ENCODE measurements around the gene LPP. TPM values are rescaled to one million over a fixed set of nuclear protein-coding genes. Genes with fewer than 3 reads are reported as not detected.
A peak's percentile ranks its signal among the peaks of the same experiment; 100 is the strongest.

Gene LPP
- total RNA-seq, 1 donor from 2014 or later: 184 TPM

DNA sequence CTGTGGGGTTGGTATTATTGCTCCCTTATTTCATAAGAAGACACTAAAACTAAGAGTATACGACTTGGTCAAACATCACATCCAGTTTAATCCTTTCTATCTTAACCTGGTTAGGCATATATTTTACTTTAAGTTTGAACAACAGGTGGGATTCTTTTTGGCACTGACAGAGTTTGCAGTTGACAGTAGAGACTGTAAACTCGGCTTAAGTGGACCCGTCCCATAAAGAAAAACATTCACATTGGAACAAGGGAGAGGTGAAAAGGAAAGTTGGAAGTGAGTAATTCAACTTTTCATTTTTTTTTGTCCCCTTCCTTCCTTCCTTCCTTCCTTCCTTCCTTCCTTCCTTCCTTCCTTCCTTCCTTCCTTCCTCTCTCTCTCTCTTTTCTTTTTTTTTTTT, 355.4 kb downstream of the LPP start:
- H3K9me3 Mint-ChIP-seq (ENCODE audit: unreplicated experiment): peaks cover 14% of the 10 kb centered on the region
- no peaks in the 10 kb centered on the region for H3K27me3 Mint-ChIP-seq (ENCODE audit: unreplicated experiment)
- TF ChIP-seq, protein P1, sequence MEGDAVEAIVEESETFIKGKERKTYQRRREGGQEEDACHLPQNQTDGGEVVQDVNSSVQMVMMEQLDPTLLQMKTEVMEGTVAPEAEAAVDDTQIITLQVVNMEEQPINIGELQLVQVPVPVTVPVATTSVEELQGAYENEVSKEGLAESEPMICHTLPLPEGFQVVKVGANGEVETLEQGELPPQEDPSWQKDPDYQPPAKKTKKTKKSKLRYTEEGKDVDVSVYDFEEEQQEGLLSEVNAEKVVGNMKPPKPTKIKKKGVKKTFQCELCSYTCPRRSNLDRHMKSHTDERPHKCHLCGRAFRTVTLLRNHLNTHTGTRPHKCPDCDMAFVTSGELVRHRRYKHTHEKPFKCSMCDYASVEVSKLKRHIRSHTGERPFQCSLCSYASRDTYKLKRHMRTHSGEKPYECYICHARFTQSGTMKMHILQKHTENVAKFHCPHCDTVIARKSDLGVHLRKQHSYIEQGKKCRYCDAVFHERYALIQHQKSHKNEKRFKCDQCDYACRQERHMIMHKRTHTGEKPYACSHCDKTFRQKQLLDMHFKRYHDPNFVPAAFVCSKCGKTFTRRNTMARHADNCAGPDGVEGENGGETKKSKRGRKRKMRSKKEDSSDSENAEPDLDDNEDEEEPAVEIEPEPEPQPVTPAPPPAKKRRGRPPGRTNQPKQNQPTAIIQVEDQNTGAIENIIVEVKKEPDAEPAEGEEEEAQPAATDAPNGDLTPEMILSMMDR (IDR thresholded peaks at IDR 0.05): no peak
- H3K4me1 Mint-ChIP-seq (ENCODE audit: unreplicated experiment): peaks cover 64% of the 10 kb centered on the region
- no peak for DNase-seq (ENCODE audit: extremely low spot score, unreplicated experiment)
- no peak overlapping the region for H3K4me3 Mint-ChIP-seq (ENCODE audit: unreplicated experiment)
- H3K27ac Mint-ChIP-seq (ENCODE audit: unreplicated experiment): no peak overlapping the region
- H3K36me3 Mint-ChIP-seq (ENCODE audit: unreplicated experiment): peaks cover 19% of the 10 kb centered on the region

DNA sequence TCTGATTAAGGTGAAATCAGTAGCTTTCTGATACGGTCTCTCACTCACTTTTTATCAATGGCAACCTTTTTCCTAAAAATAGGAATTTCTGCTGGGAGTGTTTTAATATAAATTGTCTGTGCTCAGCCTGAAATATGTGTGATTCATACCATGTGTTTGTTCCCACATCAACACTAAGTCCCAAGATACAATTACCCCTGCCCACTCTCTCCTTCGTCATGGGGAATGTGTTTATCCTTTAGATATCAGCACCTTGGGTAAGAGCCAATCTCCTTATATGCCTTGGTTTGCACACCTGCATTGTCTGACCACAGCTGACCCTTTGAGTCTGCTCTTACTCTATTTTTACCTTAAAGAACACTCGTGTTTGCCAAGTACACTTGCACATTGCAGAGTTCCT, 356.4 kb downstream of the LPP start:
- DNase-seq (ENCODE audit: extremely low spot score, unreplicated experiment): no peak
- H3K27ac Mint-ChIP-seq (ENCODE audit: unreplicated experiment): peak overlapping the region; percentile 72

DNA sequence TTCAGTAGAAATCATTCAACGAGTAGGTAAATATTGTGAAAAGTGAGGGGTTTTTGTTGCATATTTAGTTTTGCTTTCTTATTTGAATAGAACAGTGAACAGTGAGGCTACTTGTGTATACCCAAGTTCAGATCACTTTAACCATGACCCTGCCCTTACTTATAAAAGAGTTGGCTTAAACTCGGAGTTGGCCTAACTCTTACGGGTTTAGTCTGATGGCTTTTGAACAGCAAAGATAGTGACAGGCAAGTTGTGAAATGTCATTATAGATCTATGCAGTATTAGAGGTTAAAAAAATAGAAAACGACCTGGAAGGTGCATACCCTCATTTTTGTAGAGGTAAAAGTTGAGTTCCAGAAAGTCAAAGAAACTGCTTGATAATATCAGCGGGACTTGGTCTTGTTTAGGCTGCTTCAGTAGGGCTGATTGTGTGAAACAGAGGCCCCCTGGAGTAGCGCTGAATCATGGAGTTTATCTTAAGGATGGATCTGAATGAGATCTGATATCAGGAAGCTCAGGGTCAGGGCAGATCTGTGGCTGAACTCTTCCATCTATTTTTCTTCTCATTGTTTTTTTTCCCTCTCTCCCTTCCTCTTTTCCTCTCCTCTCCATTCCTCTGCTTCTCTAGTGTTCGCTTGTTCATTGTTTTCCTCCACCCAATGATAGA, 359.8 kb downstream of the LPP start:
- TF ChIP-seq, protein P1 (IDR thresholded peaks at IDR 0.05): no peak
- Mint-ChIP-seq H3K36me3 (ENCODE audit: unreplicated experiment) (peaks cover 8% of the 10 kb centered on the region), H3K4me3 (ENCODE audit: unreplicated experiment) (no peak overlapping the region), H3K27ac (ENCODE audit: unreplicated experiment) (no peak overlapping the region), H3K4me1 (ENCODE audit: unreplicated experiment) (peaks cover 34% of the 10 kb centered on the region), H3K27me3 (ENCODE audit: unreplicated experiment) (no peaks in the 10 kb centered on the region), H3K9me3 (ENCODE audit: unreplicated experiment) (no peaks in the 10 kb centered on the region)
- no peak for DNase-seq (ENCODE audit: extremely low spot score, unreplicated experiment)

More for the DNA sequence above, 356.4 kb downstream of the LPP start:
- peaks cover 5% of the 10 kb centered on the region for H3K9me3 Mint-ChIP-seq (ENCODE audit: unreplicated experiment)
- no peak overlapping the region for H3K4me3 Mint-ChIP-seq (ENCODE audit: unreplicated experiment)
- H3K36me3 Mint-ChIP-seq (ENCODE audit: unreplicated experiment): peaks cover 13% of the 10 kb centered on the region
- H3K4me1 Mint-ChIP-seq (ENCODE audit: unreplicated experiment): peaks cover 62% of the 10 kb centered on the region
- no peaks in the 10 kb centered on the region for H3K27me3 Mint-ChIP-seq (ENCODE audit: unreplicated experiment)
- TF ChIP-seq, protein P1 (IDR thresholded peaks at IDR 0.05): no peak

DNA sequence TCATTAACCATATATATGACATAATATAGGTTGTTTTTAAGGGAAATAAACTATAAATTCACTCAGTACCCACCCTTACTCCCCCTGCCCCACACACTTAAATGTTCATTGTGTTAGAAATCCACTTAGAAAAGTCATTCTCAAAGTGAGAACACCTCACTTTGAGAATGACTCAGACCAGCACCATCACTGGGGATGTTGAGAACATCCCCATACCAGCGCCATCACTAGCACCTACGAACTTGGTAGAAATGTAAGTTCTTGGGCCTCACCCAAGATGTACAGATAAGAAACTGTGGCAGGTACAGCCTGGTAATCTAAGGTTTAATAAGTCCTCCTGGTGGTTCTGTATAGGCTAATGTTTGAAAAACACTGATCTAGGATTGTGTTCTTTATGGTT, 362.6 kb downstream of the LPP start:
- H3K27me3 Mint-ChIP-seq (ENCODE audit: unreplicated experiment): no peaks in the 10 kb centered on the region
- DNase-seq (ENCODE audit: extremely low spot score, unreplicated experiment): no peak
- no peak overlapping the region for H3K27ac Mint-ChIP-seq (ENCODE audit: unreplicated experiment)
- H3K4me3 Mint-ChIP-seq (ENCODE audit: unreplicated experiment): no peak overlapping the region
- peaks cover 8% of the 10 kb centered on the region for H3K36me3 Mint-ChIP-seq (ENCODE audit: unreplicated experiment)
- no peaks in the 10 kb centered on the region for H3K9me3 Mint-ChIP-seq (ENCODE audit: unreplicated experiment)
- peaks cover 34% of the 10 kb centered on the region for H3K4me1 Mint-ChIP-seq (ENCODE audit: unreplicated experiment)
- TF ChIP-seq, protein P1 (IDR thresholded peaks at IDR 0.05): no peak

DNA sequence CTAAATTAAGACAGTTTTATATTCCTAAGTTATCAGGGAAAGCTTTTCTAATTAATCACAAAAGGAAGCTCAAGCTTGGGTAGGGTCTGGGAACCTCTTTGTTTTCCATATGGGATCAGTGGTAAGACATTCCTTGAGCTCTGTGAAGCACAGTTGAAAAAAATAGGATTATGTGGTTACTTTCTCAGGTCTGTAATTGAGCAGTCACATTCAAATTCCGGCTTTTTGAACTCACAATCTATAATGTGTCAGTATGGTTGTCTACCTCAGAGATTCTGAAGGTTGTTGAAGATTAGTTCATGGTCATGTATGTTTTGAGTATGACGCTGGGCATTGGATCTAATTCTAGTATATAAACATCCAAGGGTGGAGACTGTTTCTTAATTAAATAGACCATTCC, 364.5 kb downstream of the LPP start:
- Mint-ChIP-seq H3K27ac (ENCODE audit: unreplicated experiment) (no peak overlapping the region), H3K4me1 (ENCODE audit: unreplicated experiment) (peaks cover 32% of the 10 kb centered on the region), H3K27me3 (ENCODE audit: unreplicated experiment) (no peaks in the 10 kb centered on the region), H3K4me3 (ENCODE audit: unreplicated experiment) (no peak overlapping the region), H3K36me3 (ENCODE audit: unreplicated experiment) (peaks cover 2% of the 10 kb centered on the region), H3K9me3 (ENCODE audit: unreplicated experiment) (no peaks in the 10 kb centered on the region)
- no peak for DNase-seq (ENCODE audit: extremely low spot score, unreplicated experiment)
- TF ChIP-seq, protein P1 (IDR thresholded peaks at IDR 0.05): no peak

All from osteocyte (in vitro differentiated cells).